ENCODE measurements around the gene PM20D1.
"Not testable (repeated sequence)": the region's sequence is repeated elsewhere in the genome, so short reads cannot be mapped to it uniquely, and the experiment has no call there.

Gene PM20D1

GRCh38 chr1:205840146-205840923 lies 9.6 kb downstream of the PM20D1 start:
- DNase-seq = no peak

GRCh38 chr1:205837382-205837970 lies 12.5 kb downstream of the PM20D1 start:
- no peak for DNase-seq

- DNase-seq = no peak
Observed at GRCh38 chr1:205834751-205835150, 15.2 kb downstream of the PM20D1 start.

- DNase-seq = no peak
Observed at GRCh38 chr1:205832326-205832751, 17.6 kb downstream of the PM20D1 start.

- no peak for DNase-seq
Observed at GRCh38 chr1:205827623-205828022, 22.3 kb downstream of the PM20D1 start.

GRCh38 chr1:205826995-205827394 lies 22.9 kb downstream of the PM20D1 start:
- no peak for DNase-seq

- DNase-seq = no peak
Observed at GRCh38 chr1:205826016-205826806, 23.7 kb downstream of the PM20D1 start.

GRCh38 chr1:205824180-205824579 lies 25.8 kb downstream of the PM20D1 start:
- DNase-seq = no peak

- DNase-seq = not testable (repeated sequence)
Observed at GRCh38 chr1:205823260-205823659, 26.7 kb downstream of the PM20D1 start.

- no peak for DNase-seq
Observed at GRCh38 chr1:205822397-205822796, 27.5 kb downstream of the PM20D1 start.

GRCh38 chr1:205817988-205818387 lies 31.9 kb downstream of the PM20D1 start:
- DNase-seq = no peak

GRCh38 chr1:205817364-205817763 lies 32.6 kb downstream of the PM20D1 start:
- no peak for DNase-seq

- DNase-seq = peak in 1 of 6 experiments; percentile 27
Observed at GRCh38 chr1:205813755-205814058, 36.2 kb downstream of the PM20D1 start.

- DNase-seq = peak; percentile 88 to 94 (median 90)
Observed at GRCh38 chr1:205812878-205813754, 36.8 kb downstream of the PM20D1 start, which contains the start of gene SLC41A1. SLC41A1 (minus strand) TSS chr1:205813198; CDS start chr1:205810441, 2,757 bp downstream.

GRCh38 chr1:205812271-205812877 lies 37.6 kb downstream of the PM20D1 start:
- peak in 1 of 6 experiments; percentile 46 for DNase-seq

GRCh38 chr1:205811660-205812059 lies 38.3 kb downstream of the PM20D1 start:
- DNase-seq = peak in 1 of 6 experiments; percentile 13

- no peak for DNase-seq
Observed at GRCh38 chr1:205810448-205811157, 39.3 kb downstream of the PM20D1 start.

GRCh38 chr1:205809942-205810345 lies 40.0 kb downstream of the PM20D1 start:
- DNase-seq = no peak

- DNase-seq = no peak
Observed at GRCh38 chr1:205809469-205809868, 40.5 kb downstream of the PM20D1 start.

- peak in 2 of 6 experiments; percentile 5 to 36 for DNase-seq
Observed at GRCh38 chr1:205805082-205805711, 44.7 kb downstream of the PM20D1 start.

- no peak for DNase-seq
Observed at GRCh38 chr1:205804605-205805004, 45.3 kb downstream of the PM20D1 start.

Measured in stimulated activated naive CD4-positive, alpha-beta T cell (primary cell).